Stimulated activated CD4-positive, alpha-beta T cell treated with anti-CD3 and anti-CD28 coated beads, Interleukin-15, amount 100 ng/mL, for 24 hours (primary cell): ENCODE data around the gene PCDH19.

Experiments used
- DNase-seq: peaks from one replicate; pipeline ENCODE4 v3.0.0-alpha.2; 2020

PCDH19 gene

GRCh38 chrX:100289066-100289558 is 121.0 kb downstream of the PCDH19 start:
- DNase-seq, result no peak

- no peak for DNase-seq
These were observed 132.8 kb downstream of the PCDH19 start for GRCh38 chrX:100277231-100277630.

- no peak for DNase-seq
These were observed 135.2 kb downstream of the PCDH19 start for GRCh38 chrX:100274916-100275315.

- DNase-seq, result no peak
These were observed 144.9 kb downstream of the PCDH19 start for GRCh38 chrX:100265179-100265578.

- DNase-seq, result no peak
These were observed 145.9 kb downstream of the PCDH19 start for GRCh38 chrX:100264200-100264599.

- DNase-seq, result no peak
These were observed 146.4 kb downstream of the PCDH19 start for GRCh38 chrX:100263650-100264049.

GRCh38 chrX:100248885-100249493 is 161.1 kb downstream of the PCDH19 start:
- no peak for DNase-seq

- no peak for DNase-seq
These were observed 162.2 kb downstream of the PCDH19 start for GRCh38 chrX:100247826-100248225.

GRCh38 chrX:100244681-100245080 is 165.4 kb downstream of the PCDH19 start:
- no peak for DNase-seq
